ENCODE measurements around the gene TEKT1. TPM values are rescaled to one million over a fixed set of nuclear protein-coding genes. Genes with fewer than 3 reads are reported as not detected.

TEKT1 gene
- total RNA-seq, 1 donor = not detected

DNA sequence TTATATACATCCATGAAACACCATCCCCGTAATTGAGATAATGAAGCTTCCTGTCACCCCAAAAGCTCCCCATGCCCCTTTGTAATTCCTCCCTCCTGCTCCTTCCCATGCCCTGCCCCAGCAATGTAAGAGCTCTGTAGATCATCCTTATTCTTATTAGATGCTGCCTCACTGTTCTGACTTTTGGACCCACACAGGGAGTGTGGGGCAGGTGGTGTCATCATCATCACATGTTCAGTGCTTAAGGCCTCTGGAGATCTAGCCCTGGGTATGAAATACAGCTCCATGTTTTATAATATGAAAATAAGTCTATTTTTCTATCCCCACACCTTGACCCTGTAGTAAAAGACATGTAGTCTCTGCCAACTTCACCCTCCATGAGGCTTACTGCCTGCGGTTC is 73.8 kb downstream of the TEKT1 start:
- no peak for DNase-seq (ENCODE audit: low read depth)
- no peak overlapping the region for H3K4me3 ChIP-seq (ENCODE audit: low read depth, low read length)
- TF ChIP-seq, protein P1, sequence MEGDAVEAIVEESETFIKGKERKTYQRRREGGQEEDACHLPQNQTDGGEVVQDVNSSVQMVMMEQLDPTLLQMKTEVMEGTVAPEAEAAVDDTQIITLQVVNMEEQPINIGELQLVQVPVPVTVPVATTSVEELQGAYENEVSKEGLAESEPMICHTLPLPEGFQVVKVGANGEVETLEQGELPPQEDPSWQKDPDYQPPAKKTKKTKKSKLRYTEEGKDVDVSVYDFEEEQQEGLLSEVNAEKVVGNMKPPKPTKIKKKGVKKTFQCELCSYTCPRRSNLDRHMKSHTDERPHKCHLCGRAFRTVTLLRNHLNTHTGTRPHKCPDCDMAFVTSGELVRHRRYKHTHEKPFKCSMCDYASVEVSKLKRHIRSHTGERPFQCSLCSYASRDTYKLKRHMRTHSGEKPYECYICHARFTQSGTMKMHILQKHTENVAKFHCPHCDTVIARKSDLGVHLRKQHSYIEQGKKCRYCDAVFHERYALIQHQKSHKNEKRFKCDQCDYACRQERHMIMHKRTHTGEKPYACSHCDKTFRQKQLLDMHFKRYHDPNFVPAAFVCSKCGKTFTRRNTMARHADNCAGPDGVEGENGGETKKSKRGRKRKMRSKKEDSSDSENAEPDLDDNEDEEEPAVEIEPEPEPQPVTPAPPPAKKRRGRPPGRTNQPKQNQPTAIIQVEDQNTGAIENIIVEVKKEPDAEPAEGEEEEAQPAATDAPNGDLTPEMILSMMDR (IDR thresholded peaks at IDR 0.05; ENCODE audit: insufficient read depth, low read depth, low read length) = no peak

- H3K4me3 ChIP-seq (ENCODE audit: low read depth, low read length) = peak overlapping the region; percentile 81
- DNase-seq (ENCODE audit: low read depth) = peak; percentile 24
- TF ChIP-seq, protein P1 (IDR thresholded peaks at IDR 0.05; ENCODE audit: insufficient read depth, low read depth, low read length) = no peak
Observed at GRCh38 chr17:6756425-6757031, 75.0 kb downstream of the TEKT1 start.

- DNase-seq (ENCODE audit: low read depth) = peak; percentile 86
Observed at GRCh38 chr17:6755731-6756184, 75.8 kb downstream of the TEKT1 start, which contains the start of gene XAF1. Gene XAF1, plus strand, starts transcription at chr17:6756046. Its CDS starts 33 bp downstream, at chr17:6756079.

GRCh38 chr17:6755281-6755680 is 76.2 kb downstream of the TEKT1 start:
- peak overlapping the region; percentile 81 for H3K4me3 ChIP-seq (ENCODE audit: low read depth, low read length)
- peak; percentile 86 for DNase-seq (ENCODE audit: low read depth)
- TF ChIP-seq, protein P1 (IDR thresholded peaks at IDR 0.05; ENCODE audit: insufficient read depth, low read depth, low read length) = no peak

More at GRCh38 chr17:6755731-6756184, 75.8 kb downstream of the TEKT1 start, which contains the start of gene XAF1:
- TF ChIP-seq, protein P1 (IDR thresholded peaks at IDR 0.05; ENCODE audit: insufficient read depth, low read depth, low read length) = no peak
- peak within 1 kb of the TSS; percentile 81 for H3K4me3 ChIP-seq (ENCODE audit: low read depth, low read length)

GRCh38 chr17:6753546-6753945 is 78.0 kb downstream of the TEKT1 start:
- H3K4me3 ChIP-seq (ENCODE audit: low read depth, low read length) = no peak overlapping the region
- TF ChIP-seq, protein P1 (IDR thresholded peaks at IDR 0.05; ENCODE audit: insufficient read depth, low read depth, low read length) = no peak
- no peak for DNase-seq (ENCODE audit: low read depth)

- peak; percentile 84 for DNase-seq (ENCODE audit: low read depth)
- TF ChIP-seq, protein P1 (IDR thresholded peaks at IDR 0.05; ENCODE audit: insufficient read depth, low read depth, low read length) = no peak
- no peak overlapping the region for H3K4me3 ChIP-seq (ENCODE audit: low read depth, low read length)
Observed at GRCh38 chr17:6753006-6753445, 78.5 kb downstream of the TEKT1 start.
